ENCODE data around the gene SEMA5A. TPM values are rescaled to one million over a fixed set of nuclear protein-coding genes. Genes with fewer than 3 reads are reported as not detected.

Gene SEMA5A
- polyA plus RNA-seq, 1 of the 3 experiments (the other 2 are of a cell fraction) = 0.58 TPM

GRCh38 chr5:9240431-9240830 is 305.4 kb downstream of the SEMA5A start (continued):
- TF ChIP-seq USF2 (IDR thresholded peaks at IDR 0.05; ENCODE audit: borderline replicate concordance, low read depth, low read length) (no peak), YY1 (IDR thresholded peaks at IDR 0.05; ENCODE audit: low read depth) (no peak), MXI1 (IDR thresholded peaks at IDR 0.05; ENCODE audit: low read depth, low read length) (no peak), EZH2phosphoT487 (IDR thresholded peaks at IDR 0.05; ENCODE audit: borderline replicate concordance, low read depth) (no peak), NFIC (IDR thresholded peaks at IDR 0.05; ENCODE audit: borderline replicate concordance) (no peak), NRF1 (IDR thresholded peaks at IDR 0.05; ENCODE audit: low read depth, low read length) (no peak), POLR2AphosphoS5 (IDR thresholded peaks at IDR 0.05; ENCODE audit: low read depth, low read length) (no peak), CHD2 (IDR thresholded peaks at IDR 0.05; ENCODE audit: low read length, partially characterized antibody) (no peak), MEF2A (IDR thresholded peaks at IDR 0.05; ENCODE audit: borderline replicate concordance, low read depth) (no peak), JUND (IDR thresholded peaks at IDR 0.05) (no peak), SIN3A (IDR thresholded peaks at IDR 0.05; ENCODE audit: borderline replicate concordance, low read depth, low read length) (no peak)
- TF ChIP-seq, protein P1, sequence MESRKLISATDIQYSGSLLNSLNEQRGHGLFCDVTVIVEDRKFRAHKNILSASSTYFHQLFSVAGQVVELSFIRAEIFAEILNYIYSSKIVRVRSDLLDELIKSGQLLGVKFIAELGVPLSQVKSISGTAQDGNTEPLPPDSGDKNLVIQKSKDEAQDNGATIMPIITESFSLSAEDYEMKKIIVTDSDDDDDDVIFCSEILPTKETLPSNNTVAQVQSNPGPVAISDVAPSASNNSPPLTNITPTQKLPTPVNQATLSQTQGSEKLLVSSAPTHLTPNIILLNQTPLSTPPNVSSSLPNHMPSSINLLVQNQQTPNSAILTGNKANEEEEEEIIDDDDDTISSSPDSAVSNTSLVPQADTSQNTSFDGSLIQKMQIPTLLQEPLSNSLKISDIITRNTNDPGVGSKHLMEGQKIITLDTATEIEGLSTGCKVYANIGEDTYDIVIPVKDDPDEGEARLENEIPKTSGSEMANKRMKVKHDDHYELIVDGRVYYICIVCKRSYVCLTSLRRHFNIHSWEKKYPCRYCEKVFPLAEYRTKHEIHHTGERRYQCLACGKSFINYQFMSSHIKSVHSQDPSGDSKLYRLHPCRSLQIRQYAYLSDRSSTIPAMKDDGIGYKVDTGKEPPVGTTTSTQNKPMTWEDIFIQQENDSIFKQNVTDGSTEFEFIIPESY (IDR thresholded peaks at IDR 0.05; ENCODE audit: borderline replicate concordance, low read depth) = no peak
- TF ChIP-seq, protein P2, sequence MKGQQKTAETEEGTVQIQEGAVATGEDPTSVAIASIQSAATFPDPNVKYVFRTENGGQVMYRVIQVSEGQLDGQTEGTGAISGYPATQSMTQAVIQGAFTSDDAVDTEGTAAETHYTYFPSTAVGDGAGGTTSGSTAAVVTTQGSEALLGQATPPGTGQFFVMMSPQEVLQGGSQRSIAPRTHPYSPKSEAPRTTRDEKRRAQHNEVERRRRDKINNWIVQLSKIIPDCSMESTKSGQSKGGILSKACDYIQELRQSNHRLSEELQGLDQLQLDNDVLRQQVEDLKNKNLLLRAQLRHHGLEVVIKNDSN (IDR thresholded peaks at IDR 0.05; ENCODE audit: borderline replicate concordance, low read depth) = no peak

DNA sequence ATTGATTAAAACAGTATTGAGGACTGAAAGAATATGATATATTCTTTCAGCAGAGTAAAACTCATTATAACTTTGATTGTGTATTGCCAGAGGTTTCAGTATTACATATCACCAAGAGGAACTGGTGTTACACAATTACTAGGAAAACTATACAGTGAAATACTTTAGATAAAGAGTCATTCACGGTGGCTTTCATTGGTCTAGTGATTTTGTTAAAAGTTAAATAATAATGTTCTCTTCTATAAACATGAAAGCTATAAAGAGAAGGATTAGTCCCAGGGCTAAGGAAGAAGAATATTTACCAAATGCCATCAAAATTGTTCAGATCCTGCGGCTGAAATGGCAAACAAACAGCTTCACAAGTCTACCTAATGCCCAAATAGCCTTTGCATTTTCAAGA is 306.2 kb downstream of the SEMA5A start:
- no peak for DNase-seq
- Histone ChIP-seq H3K4me2 (no peak overlapping the region), H3F3A (replicated peaks; ENCODE audit: insufficient read depth) (peaks cover 4% of the 10 kb centered on the region), H3K9ac (no peak overlapping the region), H3K27me3 (ENCODE audit: insufficient read depth) (no peaks in the 10 kb centered on the region), H3K27ac (ENCODE audit: low read depth in 2 of 2, low read length in 1 of 2) (no peak overlapping the region), H3K36me3 (replicated peaks in 1 of 2; ENCODE audit: control insufficient read depth in 1 of 2, insufficient read depth in 2 of 2, low read length in 1 of 2) (no peaks in the 10 kb centered on the region), H4K20me1 (ENCODE audit: insufficient read depth) (no peaks in the 10 kb centered on the region), H3K4me1 (ENCODE audit: control insufficient read depth in 1 of 2, insufficient read depth in 2 of 2, low read depth in 1 of 2, low read length in 1 of 2) (peaks cover 2 to 5% of the 10 kb centered on the region in 2 experiments; a peak in 2 of 4 replicates), H2AFZ (ENCODE audit: low read depth) (no peak overlapping the region), H3K9me3 (no peaks in the 10 kb centered on the region), H3K4me3 (ENCODE audit: low read depth in 2 of 2, low read length in 1 of 2) (no peak overlapping the region), H3K79me2 (ENCODE audit: insufficient read depth) (no peaks in the 10 kb centered on the region), H3K9me2 (no peaks in the 10 kb centered on the region)
- CTCF ChIA-PET = no interaction called here
- TF ChIP-seq SIN3A (IDR thresholded peaks at IDR 0.05; ENCODE audit: borderline replicate concordance, low read depth, low read length) (no peak), EZH2phosphoT487 (IDR thresholded peaks at IDR 0.05; ENCODE audit: borderline replicate concordance, low read depth) (no peak), USF2 (IDR thresholded peaks at IDR 0.05; ENCODE audit: borderline replicate concordance, low read depth, low read length) (no peak), GABPA (IDR thresholded peaks at IDR 0.05; ENCODE audit: low read depth) (no peak), FOXJ3 (CRISPR knock-in tag; IDR thresholded peaks at IDR 0.05) (no peak), CHD2 (IDR thresholded peaks at IDR 0.05; ENCODE audit: low read length, partially characterized antibody) (no peak), FOXM1 (IDR thresholded peaks at IDR 0.05; ENCODE audit: low read depth) (no peak), RXRA (IDR thresholded peaks at IDR 0.05; ENCODE audit: borderline replicate concordance, low read depth) (no peak)
- TF ChIP-seq, protein P2 (IDR thresholded peaks at IDR 0.05; ENCODE audit: borderline replicate concordance, low read depth) = no peak
- TF ChIP-seq, protein P3, sequence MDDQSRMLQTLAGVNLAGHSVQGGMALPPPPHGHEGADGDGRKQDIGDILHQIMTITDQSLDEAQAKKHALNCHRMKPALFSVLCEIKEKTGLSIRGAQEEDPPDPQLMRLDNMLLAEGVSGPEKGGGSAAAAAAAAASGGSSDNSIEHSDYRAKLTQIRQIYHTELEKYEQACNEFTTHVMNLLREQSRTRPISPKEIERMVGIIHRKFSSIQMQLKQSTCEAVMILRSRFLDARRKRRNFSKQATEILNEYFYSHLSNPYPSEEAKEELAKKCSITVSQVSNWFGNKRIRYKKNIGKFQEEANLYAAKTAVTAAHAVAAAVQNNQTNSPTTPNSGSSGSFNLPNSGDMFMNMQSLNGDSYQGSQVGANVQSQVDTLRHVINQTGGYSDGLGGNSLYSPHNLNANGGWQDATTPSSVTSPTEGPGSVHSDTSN (IDR thresholded peaks at IDR 0.05) = no peak
- POLR2A ChIA-PET = no interaction called here
- WGBS (ENCODE audit: low lambda C conversion rate) = 67% methylated on average over 2 of the region's 2 CpGs
